DMS53 (cell line): Measurements from ENCODE around the gene PKD1L1.
A peak's percentile ranks its signal among the peaks of the same experiment; 100 is the strongest.
"Not testable (repeated sequence)": the region's sequence is repeated elsewhere in the genome, so short reads cannot be mapped to it uniquely, and the experiment has no call there.

Experiments
- DNase-seq: peaks from one replicate; lab custom pipeline; 2025; lab: John Stamatoyannopoulos, UW

PKD1L1 gene

GRCh38 chr7:47948141-47948790 is at the start of gene PKD1L1:
Gene PKD1L1 (minus strand): TSS chr7:47948466. CDS start chr7:47948440, 26 bp downstream.
- DNase-seq, result no peak

GRCh38 chr7:47992446-47992845 is 44.2 kb upstream of the PKD1L1 start:
- DNase-seq, result peak; percentile 52

- DNase-seq, result peak; percentile 95
Observed at GRCh38 chr7:47991741-47992311, 43.6 kb upstream of the PKD1L1 start.

- peak; percentile 28 for DNase-seq
Observed at GRCh38 chr7:47991270-47991669, 43.0 kb upstream of the PKD1L1 start.

GRCh38 chr7:47990592-47990991 is 42.3 kb upstream of the PKD1L1 start:
- no peak for DNase-seq

GRCh38 chr7:47989607-47990400 is 41.5 kb upstream of the PKD1L1 start:
- DNase-seq, result peak; percentile 85

GRCh38 chr7:47988496-47989386 is 40.5 kb upstream of the PKD1L1 start:
- DNase-seq, result peak; percentile 60

- DNase-seq, result peak; percentile 12
Observed at GRCh38 chr7:47982610-47983009, 34.3 kb upstream of the PKD1L1 start.

- DNase-seq, result not testable (repeated sequence)
Observed at GRCh38 chr7:47980648-47981047, 32.4 kb upstream of the PKD1L1 start.

- no peak for DNase-seq
Observed at GRCh38 chr7:47979832-47980181, 31.5 kb upstream of the PKD1L1 start.

GRCh38 chr7:47979145-47979831 is 31.0 kb upstream of the PKD1L1 start, which contains the start of gene HUS1:
Gene HUS1 (minus strand): TSS chr7:47979615. CDS start chr7:47979519, 96 bp downstream.
- peak; percentile 98 for DNase-seq

GRCh38 chr7:47978790-47979144 is 30.5 kb upstream of the PKD1L1 start:
- DNase-seq, result no peak

GRCh38 chr7:47973739-47974138 is 25.5 kb upstream of the PKD1L1 start:
- DNase-seq, result peak; percentile 33

GRCh38 chr7:47970761-47971160 is 22.5 kb upstream of the PKD1L1 start:
- DNase-seq, result no peak

GRCh38 chr7:47968847-47969774 is 20.8 kb upstream of the PKD1L1 start:
- peak; percentile 80 for DNase-seq

GRCh38 chr7:47967708-47968107 is 19.4 kb upstream of the PKD1L1 start:
- DNase-seq, result no peak

GRCh38 chr7:47967123-47967522 is 18.9 kb upstream of the PKD1L1 start:
- DNase-seq, result no peak

- no peak for DNase-seq
Observed at GRCh38 chr7:47965456-47965855, 17.2 kb upstream of the PKD1L1 start.

- no peak for DNase-seq
Observed at GRCh38 chr7:47962262-47962661, 14.0 kb upstream of the PKD1L1 start.

GRCh38 chr7:47957156-47957555 is 8.9 kb upstream of the PKD1L1 start:
- no peak for DNase-seq
